Activated gamma-delta T cell treated with anti-CD3 and anti-CD28 coated beads, Interleukin-2, amount 50 U/mL, for 16 hours (primary cell): ENCODE measurements around the gene KCNH2.

Experiments used
- DNase-seq: peaks from one replicate; pipeline ENCODE4 v3.0.0-alpha.2; 2020; ENCODE audit warnings: low read depth

KCNH2 gene

GRCh38 chr7:150904011-150904909 lies 73.9 kb downstream of the KCNH2 start:
- DNase-seq = no peak

GRCh38 chr7:150903606-150904005 lies 74.5 kb downstream of the KCNH2 start:
- DNase-seq = no peak

GRCh38 chr7:150902078-150903033 lies 75.8 kb downstream of the KCNH2 start:
- no peak for DNase-seq

- no peak for DNase-seq
Observed at GRCh38 chr7:150901160-150902035, 76.7 kb downstream of the KCNH2 start.

- DNase-seq = no peak
Observed at GRCh38 chr7:150900675-150901074, 77.4 kb downstream of the KCNH2 start.

- peak; percentile 70 for DNase-seq
Observed at GRCh38 chr7:150898475-150899011, 79.6 kb downstream of the KCNH2 start.

GRCh38 chr7:150897502-150898474 lies 80.3 kb downstream of the KCNH2 start:
- no peak for DNase-seq

- no peak for DNase-seq
Observed at GRCh38 chr7:150896562-150897209, 81.4 kb downstream of the KCNH2 start.

GRCh38 chr7:150895809-150896208 lies 82.3 kb downstream of the KCNH2 start:
- no peak for DNase-seq
